Neural cell (in vitro differentiated cells): Measurements from ENCODE around the gene PPIAL4G.
"Not testable (repeated sequence)": the region's sequence is repeated elsewhere in the genome, so short reads cannot be mapped to it uniquely, and the experiment has no call there.

Experiments
- EZH2 ChIP-seq: fragments of 200-600, 300-800 bp; shearing (Covaris generic), sonication (generic); IDR thresholded peaks from 2 replicates; pipeline ENCODE4 v1.6.1; 2014; ENCODE audit warnings: antibody characterized with exemption, low read length, borderline replicate concordance, mild to moderate bottlenecking; ENCODE audit not compliant: insufficient read depth, poor library complexity, severe bottlenecking
- MXI1 ChIP-seq: fragments of 450-650 bp; conservative IDR thresholded peaks from 2 replicates; pipeline ENCODE4 v1.6.1; 2014; ENCODE audit warnings: antibody characterized with exemption, mild to moderate bottlenecking; ENCODE audit not compliant: poor library complexity, severe bottlenecking
- POLR2AphosphoS5 ChIP-seq: IDR thresholded peaks from 2 replicates; pipeline ENCODE4 v1.6.1; 2012
- SMC3 ChIP-seq: fragments of 450-650 bp; conservative IDR thresholded peaks from 2 replicates; pipeline ENCODE4 v1.6.1; 2014; ENCODE audit warnings: antibody characterized with exemption, mild to moderate bottlenecking, moderate library complexity; ENCODE audit not compliant: poor library complexity
- TF ChIP-seq, protein P1 (sequence below): fragments of 450-650 bp; IDR thresholded peaks from 2 replicates; pipeline ENCODE4 v1.5.1; 2014; ENCODE audit warnings: antibody characterized with exemption, mild to moderate bottlenecking, moderate library complexity; ENCODE audit not compliant: poor library complexity, severe bottlenecking

GRCh38 chr1:148526587-148526986 lies 43.5 kb upstream of the PPIAL4G start:
- TF ChIP-seq, protein P1, sequence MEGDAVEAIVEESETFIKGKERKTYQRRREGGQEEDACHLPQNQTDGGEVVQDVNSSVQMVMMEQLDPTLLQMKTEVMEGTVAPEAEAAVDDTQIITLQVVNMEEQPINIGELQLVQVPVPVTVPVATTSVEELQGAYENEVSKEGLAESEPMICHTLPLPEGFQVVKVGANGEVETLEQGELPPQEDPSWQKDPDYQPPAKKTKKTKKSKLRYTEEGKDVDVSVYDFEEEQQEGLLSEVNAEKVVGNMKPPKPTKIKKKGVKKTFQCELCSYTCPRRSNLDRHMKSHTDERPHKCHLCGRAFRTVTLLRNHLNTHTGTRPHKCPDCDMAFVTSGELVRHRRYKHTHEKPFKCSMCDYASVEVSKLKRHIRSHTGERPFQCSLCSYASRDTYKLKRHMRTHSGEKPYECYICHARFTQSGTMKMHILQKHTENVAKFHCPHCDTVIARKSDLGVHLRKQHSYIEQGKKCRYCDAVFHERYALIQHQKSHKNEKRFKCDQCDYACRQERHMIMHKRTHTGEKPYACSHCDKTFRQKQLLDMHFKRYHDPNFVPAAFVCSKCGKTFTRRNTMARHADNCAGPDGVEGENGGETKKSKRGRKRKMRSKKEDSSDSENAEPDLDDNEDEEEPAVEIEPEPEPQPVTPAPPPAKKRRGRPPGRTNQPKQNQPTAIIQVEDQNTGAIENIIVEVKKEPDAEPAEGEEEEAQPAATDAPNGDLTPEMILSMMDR, result not testable (repeated sequence)
- not testable (repeated sequence) for TF ChIP-seq SMC3, EZH2, MXI1, POLR2AphosphoS5
